Measurements from ENCODE around the gene SPG7.

SPG7 gene

GRCh38 chr16:89599451-89599858, 91.3 kb downstream of the SPG7 start:
- H3K9ac ChIP-seq: no peak overlapping the region
- H3K27me3 ChIP-seq (ENCODE audit: insufficient read depth, low read depth): peaks cover 3% of the 10 kb centered on the region; the same call in 1 of the 2 replicates
- H3K36me3 ChIP-seq (ENCODE audit: insufficient read depth): no peaks in the 10 kb centered on the region
- H2AFZ ChIP-seq (ENCODE audit: low read depth): no peak overlapping the region; the same call in 1 of the 2 replicates
- H3K4me1 ChIP-seq (ENCODE audit: low read depth, poor library complexity, severe bottlenecking): peaks cover 7% of the 10 kb centered on the region
- H4K20me1 ChIP-seq (ENCODE audit: insufficient read depth): no peaks in the 10 kb centered on the region
- no peaks in the 10 kb centered on the region for H3K79me2 ChIP-seq (ENCODE audit: insufficient read depth, low read depth)
- no peak overlapping the region for H3K27ac ChIP-seq
- H3K4me3 ChIP-seq (IDR thresholded peaks at IDR 0.05; ENCODE audit: insufficient read depth, low read depth, low read length): no peak overlapping the region
- H3K4me2 ChIP-seq: no peak overlapping the region
- 0 out of 2 replicates have a peak, but pooled peaks have one; percentile 36 for TF ChIP-seq CTCF (conservative IDR thresholded peaks at IDR 0.05; ENCODE audit: low read depth, low read length)

GRCh38 chr16:89599902-89600301, 91.7 kb downstream of the SPG7 start:
- Histone ChIP-seq H3K9ac (no peak overlapping the region), H2AFZ (ENCODE audit: low read depth) (no peak overlapping the region), H3K4me2 (no peak overlapping the region), H3K27me3 (ENCODE audit: insufficient read depth, low read depth) (peaks cover 3% of the 10 kb centered on the region; the same call in 1 of the 2 replicates), H3K36me3 (ENCODE audit: insufficient read depth) (no peaks in the 10 kb centered on the region), H4K20me1 (ENCODE audit: insufficient read depth) (no peaks in the 10 kb centered on the region), H3K79me2 (ENCODE audit: insufficient read depth, low read depth) (no peaks in the 10 kb centered on the region), H3K4me3 (IDR thresholded peaks at IDR 0.05; ENCODE audit: insufficient read depth, low read depth, low read length) (no peak overlapping the region), H3K27ac (no peak overlapping the region), H3K4me1 (ENCODE audit: low read depth, poor library complexity, severe bottlenecking) (peaks cover 7% of the 10 kb centered on the region)
- no peak for TF ChIP-seq CTCF (conservative IDR thresholded peaks at IDR 0.05; ENCODE audit: low read depth, low read length)

GRCh38 chr16:89600427-89600826, 92.2 kb downstream of the SPG7 start:
- H3K9ac ChIP-seq: no peak overlapping the region
- H3K4me2 ChIP-seq: no peak overlapping the region
- no peak for TF ChIP-seq CTCF (conservative IDR thresholded peaks at IDR 0.05; ENCODE audit: low read depth, low read length)
- no peak overlapping the region for H3K4me3 ChIP-seq (IDR thresholded peaks at IDR 0.05; ENCODE audit: insufficient read depth, low read depth, low read length)
- no peaks in the 10 kb centered on the region for H4K20me1 ChIP-seq (ENCODE audit: insufficient read depth)
- no peak overlapping the region for H2AFZ ChIP-seq (ENCODE audit: low read depth)
- no peaks in the 10 kb centered on the region for H3K79me2 ChIP-seq (ENCODE audit: insufficient read depth, low read depth)
- H3K4me1 ChIP-seq (ENCODE audit: low read depth, poor library complexity, severe bottlenecking): peaks cover 7% of the 10 kb centered on the region
- peaks cover 8% of the 10 kb centered on the region; the same call in 1 of the 2 replicates for H3K27me3 ChIP-seq (ENCODE audit: insufficient read depth, low read depth)
- no peak overlapping the region for H3K27ac ChIP-seq
- no peaks in the 10 kb centered on the region for H3K36me3 ChIP-seq (ENCODE audit: insufficient read depth)

- no peaks in the 10 kb centered on the region for H3K79me2 ChIP-seq (ENCODE audit: insufficient read depth, low read depth)
- H3K27ac ChIP-seq: no peak overlapping the region
- H3K9ac ChIP-seq: no peak overlapping the region
- H3K4me1 ChIP-seq (ENCODE audit: low read depth, poor library complexity, severe bottlenecking): peaks cover 7% of the 10 kb centered on the region
- peaks cover 13% of the 10 kb centered on the region for H3K27me3 ChIP-seq (ENCODE audit: insufficient read depth, low read depth)
- H3K4me3 ChIP-seq (IDR thresholded peaks at IDR 0.05; ENCODE audit: insufficient read depth, low read depth, low read length): no peak overlapping the region
- TF ChIP-seq CTCF (conservative IDR thresholded peaks at IDR 0.05; ENCODE audit: low read depth, low read length): no peak
- no peaks in the 10 kb centered on the region for H4K20me1 ChIP-seq (ENCODE audit: insufficient read depth)
- no peak overlapping the region for H3K4me2 ChIP-seq
- no peaks in the 10 kb centered on the region for H3K36me3 ChIP-seq (ENCODE audit: insufficient read depth)
- H2AFZ ChIP-seq (ENCODE audit: low read depth): no peak overlapping the region
These were observed 92.8 kb downstream of the SPG7 start for GRCh38 chr16:89600956-89601355.
